Caco-2 (cell line): ENCODE measurements around the gene BRD9. TPM values are rescaled to one million over a fixed set of nuclear protein-coding genes. Genes with fewer than 3 reads are reported as not detected.
"Not testable (repeated sequence)": the region's sequence is repeated elsewhere in the genome, so short reads cannot be mapped to it uniquely, and the experiment has no call there.

Experiments
- BruUV-seq: library from RNA; stranded (reverse); fragments of 400-500 nt; replicated peaks from 2 replicates; lab custom pipeline; 2021; lab: Mats Ljungman, UMichigan
- CTCF ChIA-PET: fragments of 300-600 bp; sonication (Branson Sonifier 250); formaldehyde crosslinking; loops from one replicate; lab custom pipeline; 2022; ENCODE audit warnings: antibody characterized with exemption; lab: Charles Lee
- POLR2A ChIA-PET: fragments of 300-600 bp; sonication (Branson Sonifier 250); formaldehyde crosslinking; loops from one replicate; lab custom pipeline; 2022; ENCODE audit warnings: antibody characterized with exemption; lab: Charles Lee
- DNase-seq, 2 experiments: peaks; one replicate each; pipeline versions ENCODE4 v3.0.0 to v3.0.0-alpha.2; 2020 to 2022
- H3K27me3 ChIP-seq: replicated peaks from 2 replicates; pipeline ENCODE4 v1.6.0; 2011; ENCODE audit warnings: low read length; ENCODE audit not compliant: control insufficient read depth, insufficient read depth
- H3K36me3 ChIP-seq: 2 replicates; pipeline ENCODE4 v1.5.1; 2011; ENCODE audit warnings: low read length; ENCODE audit not compliant: control insufficient read depth, insufficient read depth
- H3K4me1 ChIP-seq: fragments of 250-450 bp; sonication (Bioruptor Pico); 2 replicates; pipeline ENCODE4 v1.5.1; 2020; ENCODE audit warnings: mild to moderate bottlenecking
- H3K4me3 ChIP-seq: 2 replicates; pipeline ENCODE4 v1.5.1; 2011; ENCODE audit warnings: low read depth, mild to moderate bottlenecking, control low read depth, low read length
- H3K9me3 ChIP-seq: fragments of 250-450 bp; sonication (Bioruptor Pico); 2 replicates; pipeline ENCODE4 v1.5.1; 2020; ENCODE audit warnings: mild to moderate bottlenecking, moderate library complexity
- H3K27ac Mint-ChIP-seq: one replicate; pipeline ENCODE4 v1.8.0; 2022; ENCODE audit warnings: mixed read lengths; ENCODE audit not compliant: unreplicated experiment
- H3K27me3 Mint-ChIP-seq: one replicate; pipeline ENCODE4 v1.8.0; 2022; ENCODE audit warnings: mixed read lengths; ENCODE audit not compliant: insufficient read depth, unreplicated experiment
- H3K36me3 Mint-ChIP-seq: one replicate; pipeline ENCODE4 v1.8.0; 2022; ENCODE audit warnings: mild to moderate bottlenecking, mixed read lengths; ENCODE audit not compliant: insufficient read depth, unreplicated experiment
- H3K4me1 Mint-ChIP-seq: one replicate; pipeline ENCODE4 v1.8.0; 2022; ENCODE audit warnings: low read depth, mixed read lengths; ENCODE audit not compliant: unreplicated experiment
- H3K4me3 Mint-ChIP-seq: one replicate; pipeline ENCODE4 v1.8.0; 2022; ENCODE audit warnings: mild to moderate bottlenecking, moderate library complexity, mixed read lengths; ENCODE audit not compliant: unreplicated experiment
- H3K9me3 Mint-ChIP-seq: one replicate; pipeline ENCODE4 v1.8.0; 2022; ENCODE audit warnings: mixed read lengths; ENCODE audit not compliant: unreplicated experiment
- CTCF ChIP-seq, 2 experiments: fragments of 200-600 bp in 1 of 2; IDR thresholded peaks; 1 replicate in 1 of 2; 2 replicates in 1 of 2; pipeline versions ENCODE4 v1.5.1 to v1.8.0; 2011 to 2022; ENCODE audit warnings: antibody characterized with exemption in 1 of 2, control low read depth in 1 of 2, inconsistent platforms in 1 of 2, low read depth in 1 of 2, low read length in 1 of 2, mild to moderate bottlenecking in 1 of 2, moderate library complexity in 1 of 2; ENCODE audit not compliant: insufficient read depth in 1 of 2, severe bottlenecking in 1 of 2, unreplicated experiment in 1 of 2
- intact Hi-C: fragments of 100-400 bp; cut with micrococcal nuclease; formaldehyde crosslinking; loops from one replicate; pipeline ENCODE4 v1.10.0; 2022; ENCODE audit not compliant: unreplicated experiment
- total RNA-seq: library from RNA; stranded (reverse); gene quantifications from 2 replicates; pipeline ENCODE4 v1.2.3, GENCODE V29; 2022

Gene BRD9
- total RNA-seq, 1 experiment from 2014 or later = 77.5 TPM

- no peak overlapping the region for H3K27ac Mint-ChIP-seq
- no peak for TF ChIP-seq CTCF (IDR thresholded peaks at IDR 0.05; ENCODE audit: insufficient read depth in 1 of 2, low read depth in 1 of 2, low read length in 1 of 2, severe bottlenecking in 1 of 2, unreplicated experiment in 1 of 2)
- no peaks in the 10 kb centered on the region for H3K36me3 ChIP-seq
- H3K9me3 Mint-ChIP-seq = no peaks in the 10 kb centered on the region
- no peak overlapping the region for H3K4me3 ChIP-seq
- H3K4me1 ChIP-seq = peaks cover 21% of the 10 kb centered on the region
- H3K36me3 Mint-ChIP-seq = peaks cover 11% of the 10 kb centered on the region
- intact Hi-C loops = no loop called here
- CTCF ChIA-PET = no interaction called here
- peaks cover 3% of the 10 kb centered on the region; the same call in 1 of the 2 replicates for H3K27me3 ChIP-seq
- H3K27me3 Mint-ChIP-seq = peaks cover 15% of the 10 kb centered on the region
- peak in 1 of 2 experiments; percentile 30 for DNase-seq
- no peaks in the 10 kb centered on the region for H3K4me1 Mint-ChIP-seq
- no peak overlapping the region for H3K4me3 Mint-ChIP-seq
- BruUV-seq = no TSS peak
- H3K9me3 ChIP-seq = no peaks in the 10 kb centered on the region
- POLR2A ChIA-PET = no interaction called here
Measured at GRCh38 chr5:848671-849111, 43.9 kb downstream of the BRD9 start.

- H3K4me3 Mint-ChIP-seq, H3K9me3 ChIP-seq, H3K9me3 Mint-ChIP-seq, H3K27me3 ChIP-seq, H3K4me3 ChIP-seq, POLR2A ChIA-PET, H3K4me1 Mint-ChIP-seq, CTCF ChIA-PET, intact Hi-C loops, H3K36me3 ChIP-seq, H3K27ac Mint-ChIP-seq, BruUV-seq: not testable (repeated sequence)
- peak in 1 of 2 experiments; percentile 10 for DNase-seq
- H3K4me1 ChIP-seq = peaks cover 21% of the 10 kb centered on the region
- Mint-ChIP-seq H3K36me3 (peaks cover 11% of the 10 kb centered on the region), H3K27me3 (peaks cover 10% of the 10 kb centered on the region)
Measured at GRCh38 chr5:847736-848135, 44.9 kb downstream of the BRD9 start.

- H3K4me1 ChIP-seq = peaks cover 21% of the 10 kb centered on the region
- CTCF ChIA-PET, H3K9me3 ChIP-seq, intact Hi-C loops, POLR2A ChIA-PET, H3K27me3 Mint-ChIP-seq, DNase-seq, H3K4me3 Mint-ChIP-seq, H3K9me3 Mint-ChIP-seq, H3K27ac Mint-ChIP-seq, H3K36me3 Mint-ChIP-seq, H3K36me3 ChIP-seq, BruUV-seq, H3K4me1 Mint-ChIP-seq, H3K4me3 ChIP-seq, H3K27me3 ChIP-seq: not testable (repeated sequence)
Measured at GRCh38 chr5:847212-847611, 45.4 kb downstream of the BRD9 start.

- CTCF ChIA-PET = not testable (repeated sequence)
Measured at GRCh38 chr5:846602-847091, 46.0 kb downstream of the BRD9 start.

GRCh38 chr5:845676-846601 lies 46.7 kb downstream of the BRD9 start:
- H3K4me3 ChIP-seq, H3K9me3 ChIP-seq, H3K27ac Mint-ChIP-seq, H3K36me3 ChIP-seq, BruUV-seq, CTCF ChIA-PET, H3K9me3 Mint-ChIP-seq, POLR2A ChIA-PET, H3K4me1 Mint-ChIP-seq, H3K4me3 Mint-ChIP-seq, H3K27me3 ChIP-seq, H3K27me3 Mint-ChIP-seq, H3K36me3 Mint-ChIP-seq, intact Hi-C loops: not testable (repeated sequence)
- peak in 1 of 2 experiments; percentile 6 for DNase-seq
- peaks cover 14% of the 10 kb centered on the region for H3K4me1 ChIP-seq

More at GRCh38 chr5:846602-847091, 46.0 kb downstream of the BRD9 start:
- H3K27me3 Mint-ChIP-seq, H3K36me3 Mint-ChIP-seq, intact Hi-C loops, H3K4me3 Mint-ChIP-seq, H3K9me3 Mint-ChIP-seq, H3K27me3 ChIP-seq, POLR2A ChIA-PET, H3K27ac Mint-ChIP-seq, H3K9me3 ChIP-seq, BruUV-seq, H3K4me3 ChIP-seq, H3K36me3 ChIP-seq, H3K4me1 Mint-ChIP-seq: not testable (repeated sequence)
- DNase-seq = peak in 1 of 2 experiments; percentile 2
- peaks cover 21% of the 10 kb centered on the region for H3K4me1 ChIP-seq

- not testable (repeated sequence) for H3K4me3 Mint-ChIP-seq, H3K27ac Mint-ChIP-seq
- peak; percentile 3 to 26 for DNase-seq
Measured at GRCh38 chr5:845031-845675, 47.4 kb downstream of the BRD9 start.

More at GRCh38 chr5:845031-845675, 47.4 kb downstream of the BRD9 start:
- CTCF ChIA-PET, H3K9me3 ChIP-seq, H3K27me3 Mint-ChIP-seq, H3K4me1 ChIP-seq, H3K36me3 ChIP-seq, H3K36me3 Mint-ChIP-seq, H3K9me3 Mint-ChIP-seq, intact Hi-C loops, H3K4me1 Mint-ChIP-seq, H3K27me3 ChIP-seq, BruUV-seq, POLR2A ChIA-PET, H3K4me3 ChIP-seq: not testable (repeated sequence)
